HG02798 (cell line): ENCODE results near the gene OR11H6.
"Not testable (repeated sequence)": the region's sequence is repeated elsewhere in the genome, so short reads cannot be mapped to it uniquely, and the experiment has no call there.

Experiments
- ATAC-seq: cut with Tn5 transposase; IDR thresholded peaks from one replicate; pipeline ENCODE4 v1.9.1; 2021; ENCODE audit warnings: mild to moderate bottlenecking; ENCODE audit not compliant: unreplicated experiment, poor library complexity

Gene OR11H6

DNA sequence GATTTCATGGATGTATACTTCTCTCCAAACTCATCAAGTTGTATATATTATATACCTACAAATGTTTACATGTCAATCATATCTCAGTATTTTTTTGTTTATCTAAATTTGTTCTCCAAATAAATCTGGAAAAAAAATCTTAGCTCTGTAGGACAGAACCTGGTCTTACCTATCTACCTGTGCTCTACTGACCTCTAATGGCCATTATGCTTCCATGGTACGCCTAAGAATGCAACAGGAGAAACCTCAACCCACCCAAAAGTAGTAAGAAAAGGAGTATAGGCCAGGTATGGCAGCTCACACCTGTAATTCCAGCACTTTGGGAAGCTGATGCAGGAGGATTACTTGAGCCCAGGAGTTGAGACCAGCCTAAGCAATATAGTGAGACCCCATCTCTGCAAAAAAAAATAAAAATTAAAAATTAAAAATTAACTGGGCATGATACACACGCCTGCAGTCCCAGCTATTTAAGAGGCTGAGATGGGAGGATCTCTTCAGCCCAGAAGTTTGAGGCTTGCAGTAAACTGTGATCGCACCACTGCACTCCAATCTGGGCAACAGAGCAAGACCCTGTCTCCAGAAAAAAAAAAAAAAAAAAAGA lies 24.2 kb downstream of the OR11H6 start:
- ATAC-seq = no peak

DNA sequence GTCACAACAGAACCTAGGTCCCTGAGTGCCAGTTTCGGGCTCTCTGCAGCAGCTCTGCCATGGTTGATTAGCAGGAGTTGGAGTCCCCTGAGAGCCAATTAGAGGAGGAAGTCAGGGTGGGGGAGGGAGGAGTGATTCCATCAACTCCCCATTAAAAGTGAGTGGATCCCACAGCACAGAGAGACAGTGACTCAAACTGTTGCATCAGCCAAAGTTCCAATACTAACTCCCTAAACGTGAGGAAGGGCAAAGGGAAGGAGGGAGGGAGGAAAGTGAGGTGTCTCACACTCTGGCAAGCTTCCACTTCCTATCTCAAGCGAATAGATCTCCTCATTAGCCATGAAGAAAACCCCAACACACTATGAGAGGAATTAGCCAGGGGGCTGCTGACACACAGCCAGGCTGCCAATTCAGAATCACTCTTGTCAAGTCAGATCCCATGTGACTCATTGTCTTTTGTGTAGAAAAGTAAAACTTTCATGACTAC lies 39.2 kb downstream of the OR11H6 start:
- ATAC-seq = no peak

DNA sequence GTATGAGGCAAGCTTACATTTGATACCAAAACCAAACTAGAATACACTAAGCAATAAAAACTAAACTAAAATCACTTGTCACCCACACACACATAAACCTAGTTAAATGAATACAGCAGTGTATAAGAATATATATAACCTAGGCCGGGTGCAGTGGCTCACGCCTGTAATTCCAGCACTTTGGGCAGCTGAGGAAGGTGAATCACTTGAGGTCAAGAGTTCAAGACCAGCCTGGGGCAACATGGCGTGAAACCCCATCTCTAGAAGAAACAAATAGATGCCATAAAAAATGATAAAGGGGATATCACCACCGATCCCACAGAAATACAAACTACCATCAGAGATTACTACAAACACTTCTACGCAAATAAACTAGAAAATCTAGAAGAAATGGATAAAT lies 40.9 kb downstream of the OR11H6 start:
- not testable (repeated sequence) for ATAC-seq

DNA sequence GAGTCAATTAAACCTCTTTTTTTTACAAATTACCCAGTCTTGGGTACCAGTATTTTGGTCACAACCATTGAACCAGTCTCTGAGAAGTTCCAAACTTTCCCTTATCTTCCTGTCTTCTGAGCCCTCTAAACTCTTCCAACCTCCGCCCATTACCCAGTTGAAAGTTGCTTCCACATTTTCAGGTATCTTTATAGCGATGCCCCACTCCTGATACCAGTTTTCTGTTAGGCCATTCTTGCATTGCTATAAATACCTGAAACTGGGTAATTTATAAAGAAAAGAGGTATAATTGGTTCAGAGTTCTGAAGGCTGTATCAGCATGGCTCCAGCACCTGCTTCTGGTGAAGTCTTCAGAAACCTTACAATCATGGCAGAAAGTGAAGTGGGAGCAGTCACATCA lies 50.6 kb downstream of the OR11H6 start:
- no peak for ATAC-seq
